OCI-LY3 (cell line): ENCODE data around the gene NBPF8.
"Not testable (repeated sequence)": the region's sequence is repeated elsewhere in the genome, so short reads cannot be mapped to it uniquely, and the experiment has no call there.

Experiments
- H2AFZ ChIP-seq: fragments of 200-600, 300-600 bp; shearing (Covaris generic); 2 replicates; pipeline ENCODE4 v1.6.0; 2014; ENCODE audit warnings: antibody characterized with exemption, low read depth, low read length
- H3K27ac ChIP-seq: fragments of 200-600, 300-600 bp; sonication (generic); 2 replicates; pipeline ENCODE4 v1.5.1; 2014; ENCODE audit warnings: mild to moderate bottlenecking, low read length, moderate library complexity, mixed read lengths
- H3K27me3 ChIP-seq: fragments of 200-600, 300-600 bp; sonication (generic); 2 replicates; pipeline ENCODE4 v1.6.1; 2014; ENCODE audit warnings: low read depth, low read length, mixed read lengths
- H3K36me3 ChIP-seq: fragments of 200-600, 300-600 bp; sonication (generic); replicated peaks from 2 replicates; pipeline ENCODE3; 2014; ENCODE audit warnings: low read depth, low read length, mixed read lengths
- H3K4me1 ChIP-seq: fragments of 300-600, 200-600 bp; sonication (generic); 2 replicates; pipeline ENCODE4 v1.6.1; 2014; ENCODE audit warnings: low read length, mixed read lengths
- H3K4me2 ChIP-seq: fragments of 200-600, 300-600 bp; sonication (generic); 2 replicates; pipeline ENCODE4 v1.6.1; 2014; ENCODE audit warnings: low read length, mixed read lengths
- H3K4me3 ChIP-seq: fragments of 300-600, 200-600 bp; sonication (generic); 2 replicates; pipeline ENCODE4 v1.5.1; 2014; ENCODE audit warnings: antibody characterized with exemption, mild to moderate bottlenecking, low read length, moderate library complexity
- H3K79me2 ChIP-seq: fragments of 300-600, 200-600 bp; shearing (Covaris generic); 2 replicates; pipeline ENCODE4 v1.6.1; 2014; ENCODE audit warnings: mild to moderate bottlenecking, low read length, mixed read lengths
- H3K9ac ChIP-seq: fragments of 300-600, 200-600 bp; shearing (Covaris generic); 2 replicates; pipeline ENCODE4 v1.6.0; 2014; ENCODE audit warnings: mild to moderate bottlenecking, low read length, moderate library complexity
- H3K9me3 ChIP-seq: fragments of 200-600, 300-600 bp; shearing (Covaris generic); 2 replicates; pipeline ENCODE4 v1.6.1; 2014; ENCODE audit warnings: low read length, mixed read lengths; ENCODE audit not compliant: insufficient read depth
- H4K20me1 ChIP-seq: fragments of 200-600, 300-600 bp; sonication (generic); 2 replicates; pipeline ENCODE4 v1.6.1; 2016; ENCODE audit warnings: low read length, mixed read lengths; ENCODE audit not compliant: insufficient read depth

The NBPF8 gene

GRCh38 chr1:120415492-120415961, 692 bp downstream of the NBPF8 start:
- H3K4me2 ChIP-seq = peak overlapping the region; percentile 84
- peaks cover 10% of the 10 kb centered on the region for H3K79me2 ChIP-seq
- not testable (repeated sequence) for H3K9me3 ChIP-seq, H3K36me3 ChIP-seq, H3K27me3 ChIP-seq, H4K20me1 ChIP-seq, H3K4me1 ChIP-seq
- peak overlapping the region; percentile 89 for H3K4me3 ChIP-seq
- H2AFZ ChIP-seq = peak overlapping the region; percentile 54; the same call in 1 of the 2 replicates
- peak overlapping the region; percentile 46 for H3K27ac ChIP-seq
- peak overlapping the region; percentile 77 for H3K9ac ChIP-seq

- not testable (repeated sequence) for H3K27ac ChIP-seq, H3K9me3 ChIP-seq, H3K79me2 ChIP-seq, H4K20me1 ChIP-seq, H2AFZ ChIP-seq, H3K4me3 ChIP-seq, H3K9ac ChIP-seq, H3K4me2 ChIP-seq, H3K36me3 ChIP-seq, H3K4me1 ChIP-seq, H3K27me3 ChIP-seq
Measured at GRCh38 chr1:120425063-120425462, 10.2 kb downstream of the NBPF8 start.

DNA sequence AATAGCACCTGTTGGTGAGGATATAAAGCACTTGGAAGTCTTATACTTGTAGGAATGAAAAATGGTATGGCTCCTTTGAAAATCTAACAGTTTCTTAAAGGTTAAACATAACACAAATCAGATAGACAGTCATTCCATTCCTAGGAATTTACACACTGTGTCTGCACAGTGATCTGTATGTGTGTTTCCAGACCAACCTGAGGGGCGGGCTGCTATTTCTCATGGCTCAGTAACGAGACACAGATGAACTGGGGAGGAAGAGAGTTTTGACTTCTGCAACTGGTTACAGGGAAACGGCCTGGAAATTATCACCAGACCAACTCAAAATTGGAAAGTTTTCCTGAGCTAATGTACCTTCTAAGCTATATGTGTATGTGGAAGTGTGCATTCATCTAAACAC, 16.8 kb downstream of the NBPF8 start:
- not testable (repeated sequence) for H3K4me2 ChIP-seq, H3K9ac ChIP-seq, H3K36me3 ChIP-seq, H3K27ac ChIP-seq, H2AFZ ChIP-seq, H4K20me1 ChIP-seq, H3K4me3 ChIP-seq, H3K9me3 ChIP-seq, H3K79me2 ChIP-seq, H3K4me1 ChIP-seq, H3K27me3 ChIP-seq

GRCh38 chr1:120433831-120434230, 19.0 kb downstream of the NBPF8 start:
- not testable (repeated sequence) for H4K20me1 ChIP-seq, H3K4me2 ChIP-seq, H3K36me3 ChIP-seq, H3K79me2 ChIP-seq, H3K9ac ChIP-seq, H3K4me3 ChIP-seq, H3K27ac ChIP-seq, H3K4me1 ChIP-seq, H3K27me3 ChIP-seq, H2AFZ ChIP-seq, H3K9me3 ChIP-seq

DNA sequence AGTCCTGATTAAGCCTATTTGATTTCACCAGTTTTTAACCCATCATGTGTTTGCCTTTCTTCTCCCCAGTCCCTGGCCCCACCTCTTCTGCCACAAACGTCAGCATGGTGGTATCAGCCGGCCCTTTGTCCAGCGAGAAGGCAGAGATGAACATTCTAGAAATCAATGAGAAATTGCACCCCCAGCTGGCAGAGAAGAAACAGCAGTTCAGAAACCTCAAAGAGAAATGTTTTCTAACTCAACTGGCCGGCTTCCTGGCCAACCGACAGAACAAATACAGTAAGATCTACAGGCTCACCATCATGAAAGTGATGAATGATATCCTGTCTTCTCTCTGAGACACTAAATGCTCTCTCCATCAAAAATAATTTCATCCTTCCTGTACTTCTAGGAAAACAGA, 34.3 kb downstream of the NBPF8 start:
- not testable (repeated sequence) for H3K27ac ChIP-seq, H4K20me1 ChIP-seq, H3K4me2 ChIP-seq, H3K79me2 ChIP-seq, H2AFZ ChIP-seq, H3K9me3 ChIP-seq, H3K36me3 ChIP-seq, H3K4me1 ChIP-seq, H3K27me3 ChIP-seq, H3K4me3 ChIP-seq, H3K9ac ChIP-seq
